ENCODE results near the gene TMEM235. TPM values are rescaled to one million over a fixed set of nuclear protein-coding genes. Genes with fewer than 3 reads are reported as not detected.

TMEM235 gene
- total and polyA plus RNA-seq, 9 of the 15 experiments (the other 6 are each of a cell fraction or from before 2014, with no cell fraction given) = not detected

DNA sequence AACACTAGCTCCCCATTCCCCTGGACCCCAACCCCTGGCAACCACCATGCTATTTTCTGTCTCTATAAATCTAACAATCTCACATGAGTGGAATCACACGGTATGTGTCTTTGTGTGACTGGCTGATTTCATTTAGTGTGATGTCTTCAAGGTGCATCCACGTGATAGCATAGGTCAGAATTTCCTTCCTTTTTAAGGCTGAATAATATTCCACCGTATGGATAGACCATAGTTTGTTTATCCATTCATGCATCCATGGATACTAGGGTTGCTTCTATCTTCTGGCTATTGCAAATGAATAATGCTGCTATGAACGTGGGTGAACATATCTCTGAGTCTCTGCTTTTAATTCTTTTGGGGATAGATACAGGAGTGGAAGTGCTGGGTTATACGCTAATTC lies 43.9 kb downstream of the TMEM235 start:
- peaks cover 40% of the 10 kb centered on the region for H3K79me2 ChIP-seq (ENCODE audit: control insufficient read depth, insufficient read depth, low read length)
- no peak overlapping the region for H2AFZ ChIP-seq (ENCODE audit: low read depth, low read length)
- in situ Hi-C loops (cut with MboI) = no loop called here
- H3K9ac ChIP-seq (ENCODE audit: insufficient read depth in 1 of 2, low read depth in 2 of 2, low read length in 2 of 2) = no peak overlapping the region
- ChIA-PET POLR2A (interaction anchor here (1.8 kb wide), 1 partner anchor 12 kb away, joined by 5 read pairs; no protein-coding TSS in a partner anchor), CTCF (ENCODE audit: low intra/inter-chr PET ratio) (no interaction called here)
- no peak overlapping the region for H3K4me3 ChIP-seq
- intact Hi-C loops (cut with micrococcal nuclease) = no loop called here
- no peak overlapping the region for H3K4me2 ChIP-seq (ENCODE audit: insufficient read depth, low read length)
- H3K36me3 ChIP-seq (ENCODE audit: control insufficient read depth, insufficient read depth, low read length) = peaks cover 15% of the 10 kb centered on the region
- BruUV-seq (replicated peaks) = no TSS peak
- no peaks in the 10 kb centered on the region for H3K9me1 ChIP-seq (ENCODE audit: control insufficient read depth, insufficient read depth, low read length)
- no peak for ATAC-seq
- DNase-seq (ENCODE audit: extremely low read depth in 1 of 4, low spot score in 3 of 4) = no peak
- peak; percentile 32 for FAIRE-seq
- peaks cover 49 to 55% of the 10 kb centered on the region in 2 experiments for H3K4me1 ChIP-seq (replicated peaks in 1 of 2; ENCODE audit: control insufficient read depth in 2 of 2, insufficient read depth in 2 of 2, low read length in 2 of 2)
- WGBS (ENCODE audit: insufficient coverage, low coverage, missing lambda C conversion rate) = 79% methylated on average over 5 of the region's 5 CpGs
- no peak overlapping the region for H3K27ac ChIP-seq (ENCODE audit: extremely low read depth, low read depth, low read length)
- no peaks in the 10 kb centered on the region for H3K27me3 ChIP-seq (ENCODE audit: control insufficient read depth in 2 of 2, insufficient read depth in 2 of 2, low read length in 2 of 2)
- TF ChIP-seq BCOR (IDR thresholded peaks at IDR 0.05) (0 out of 2 replicates have a peak, but pooled peaks have one; percentile 6), RBM25 (IDR thresholded peaks at IDR 0.05; ENCODE audit: low read depth, low read length, severe bottlenecking) (peak; percentile 29), HDAC2 (IDR thresholded peaks at IDR 0.05) (0 out of 2 replicates have a peak, but pooled peaks have one; percentile 34), ZNF146 (CRISPR knock-in tag; IDR thresholded peaks at IDR 0.05; ENCODE audit: unreplicated experiment) (peak; percentile 78), SAFB (IDR thresholded peaks at IDR 0.05; ENCODE audit: borderline replicate concordance, low read depth, low read length) (no peak), SOX6 (IDR thresholded peaks at IDR 0.05) (no peak), SAFB2 (IDR thresholded peaks at IDR 0.05; ENCODE audit: borderline replicate concordance, low read depth, low read length, severe bottlenecking) (no peak), U2AF1 (optimal IDR thresholded peaks at IDR 0.05; ENCODE audit: low read depth, low read length) (no peak), KDM1A (IDR thresholded peaks at IDR 0.05) (peak in 1 of 2 experiments; percentile 40; a peak in 1 of 4 replicates)
- TF ChIP-seq, protein P1, sequence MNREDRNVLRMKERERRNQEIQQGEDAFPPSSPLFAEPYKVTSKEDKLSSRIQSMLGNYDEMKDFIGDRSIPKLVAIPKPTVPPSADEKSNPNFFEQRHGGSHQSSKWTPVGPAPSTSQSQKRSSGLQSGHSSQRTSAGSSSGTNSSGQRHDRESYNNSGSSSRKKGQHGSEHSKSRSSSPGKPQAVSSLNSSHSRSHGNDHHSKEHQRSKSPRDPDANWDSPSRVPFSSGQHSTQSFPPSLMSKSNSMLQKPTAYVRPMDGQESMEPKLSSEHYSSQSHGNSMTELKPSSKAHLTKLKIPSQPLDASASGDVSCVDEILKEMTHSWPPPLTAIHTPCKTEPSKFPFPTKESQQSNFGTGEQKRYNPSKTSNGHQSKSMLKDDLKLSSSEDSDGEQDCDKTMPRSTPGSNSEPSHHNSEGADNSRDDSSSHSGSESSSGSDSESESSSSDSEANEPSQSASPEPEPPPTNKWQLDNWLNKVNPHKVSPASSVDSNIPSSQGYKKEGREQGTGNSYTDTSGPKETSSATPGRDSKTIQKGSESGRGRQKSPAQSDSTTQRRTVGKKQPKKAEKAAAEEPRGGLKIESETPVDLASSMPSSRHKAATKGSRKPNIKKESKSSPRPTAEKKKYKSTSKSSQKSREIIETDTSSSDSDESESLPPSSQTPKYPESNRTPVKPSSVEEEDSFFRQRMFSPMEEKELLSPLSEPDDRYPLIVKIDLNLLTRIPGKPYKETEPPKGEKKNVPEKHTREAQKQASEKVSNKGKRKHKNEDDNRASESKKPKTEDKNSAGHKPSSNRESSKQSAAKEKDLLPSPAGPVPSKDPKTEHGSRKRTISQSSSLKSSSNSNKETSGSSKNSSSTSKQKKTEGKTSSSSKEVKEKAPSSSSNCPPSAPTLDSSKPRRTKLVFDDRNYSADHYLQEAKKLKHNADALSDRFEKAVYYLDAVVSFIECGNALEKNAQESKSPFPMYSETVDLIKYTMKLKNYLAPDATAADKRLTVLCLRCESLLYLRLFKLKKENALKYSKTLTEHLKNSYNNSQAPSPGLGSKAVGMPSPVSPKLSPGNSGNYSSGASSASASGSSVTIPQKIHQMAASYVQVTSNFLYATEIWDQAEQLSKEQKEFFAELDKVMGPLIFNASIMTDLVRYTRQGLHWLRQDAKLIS (CRISPR knock-in tag; IDR thresholded peaks at IDR 0.05) = no peak
- H3K9me3 ChIP-seq (replicated peaks; ENCODE audit: control insufficient read depth, insufficient read depth, low read depth, low read length) = peaks cover 6% of the 10 kb centered on the region
- no peaks in the 10 kb centered on the region for H4K20me1 ChIP-seq (replicated peaks; ENCODE audit: control insufficient read depth, insufficient read depth, low read length)
